Measurements from ENCODE around the gene KY.

Gene KY

DNA sequence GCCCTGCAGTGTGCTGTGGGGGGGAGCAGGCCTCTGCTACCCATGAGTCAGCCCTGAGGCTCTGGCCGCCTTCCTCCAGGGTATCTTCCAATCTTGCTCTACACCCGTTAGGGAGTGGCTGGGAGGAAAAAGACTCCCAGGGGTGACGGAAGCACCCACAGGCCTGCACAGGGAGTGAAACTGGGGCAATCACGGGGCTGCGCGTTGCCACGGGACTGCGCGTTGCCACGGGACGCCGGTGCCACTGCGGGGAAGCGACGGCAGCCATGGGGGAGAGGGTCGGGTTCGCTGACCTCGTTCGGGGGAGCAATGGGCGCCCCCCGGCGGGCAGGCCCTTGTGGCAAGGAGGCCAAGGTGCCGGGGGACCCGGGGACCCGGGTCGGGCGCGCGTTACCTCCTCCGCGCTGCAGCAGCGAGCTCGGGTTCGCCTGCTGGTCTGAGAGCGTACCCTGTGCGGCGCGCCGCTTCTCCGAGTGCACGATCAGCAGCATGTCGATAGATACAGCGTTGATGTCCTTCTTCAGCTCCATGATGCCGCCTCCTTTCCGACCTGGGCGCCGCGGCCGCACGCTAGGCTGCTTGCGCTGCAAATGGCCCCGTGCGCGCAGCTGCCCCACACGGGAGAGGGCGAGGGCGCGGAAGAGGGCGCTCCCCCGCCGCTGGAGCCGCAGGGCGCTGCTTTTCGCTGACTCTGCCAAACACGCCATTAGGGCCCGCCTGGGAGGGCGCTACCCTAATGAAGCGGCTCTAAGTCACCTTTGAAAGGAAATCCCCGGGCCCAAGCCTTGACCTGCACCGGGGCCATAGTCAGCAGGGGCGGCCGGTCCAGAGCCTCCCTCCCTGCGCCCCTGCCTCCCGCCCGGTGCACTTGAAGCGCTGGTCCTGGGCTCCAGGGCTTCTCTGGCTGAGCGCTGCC, at the start of gene KY:
Gene KY (minus strand): TSS at position 592 of the 916 bp plus-strand sequence. CDS start 62 bp downstream, at position 530.
- DNase-seq (ENCODE audit: low read depth): no peak
- peak within 1 kb of the TSS; percentile 52 for H3K4me3 ChIP-seq (ENCODE audit: low read depth, low read length)

- DNase-seq (ENCODE audit: low read depth): no peak
- no peak overlapping the region for H3K4me3 ChIP-seq (ENCODE audit: low read depth, low read length)
These were observed 48.9 kb upstream of the KY start for GRCh38 chr3:134699721-134700120.

DNA sequence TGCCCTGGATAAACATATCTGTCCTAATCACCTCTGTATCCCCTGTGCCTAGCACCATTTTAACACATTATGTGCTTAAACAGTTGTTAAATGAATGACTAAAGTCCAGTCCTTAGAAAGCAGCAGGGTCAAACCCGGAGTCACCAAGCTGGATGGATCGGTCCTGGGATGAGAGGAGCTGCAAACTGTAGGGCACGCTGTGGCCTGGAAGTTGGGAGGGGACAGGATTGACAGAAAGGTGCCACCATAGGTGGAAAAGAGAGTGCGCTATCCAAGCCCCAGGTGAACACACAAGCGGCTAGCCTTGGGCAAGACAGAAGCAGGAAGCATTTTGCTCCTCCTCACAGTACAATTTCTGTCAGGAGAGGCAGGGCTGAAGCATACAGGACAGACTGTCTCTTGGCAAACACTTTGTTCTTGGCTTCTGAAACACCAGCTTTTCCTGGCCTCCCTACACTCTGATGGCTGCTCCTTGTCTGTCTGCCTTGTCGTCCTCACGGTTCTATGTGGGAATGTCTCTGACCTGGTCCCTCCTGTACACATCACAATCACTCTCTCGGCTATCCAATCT, 48.4 kb upstream of the KY start:
- DNase-seq (ENCODE audit: low read depth): no peak
- H3K4me3 ChIP-seq (ENCODE audit: low read depth, low read length): no peak overlapping the region

DNA sequence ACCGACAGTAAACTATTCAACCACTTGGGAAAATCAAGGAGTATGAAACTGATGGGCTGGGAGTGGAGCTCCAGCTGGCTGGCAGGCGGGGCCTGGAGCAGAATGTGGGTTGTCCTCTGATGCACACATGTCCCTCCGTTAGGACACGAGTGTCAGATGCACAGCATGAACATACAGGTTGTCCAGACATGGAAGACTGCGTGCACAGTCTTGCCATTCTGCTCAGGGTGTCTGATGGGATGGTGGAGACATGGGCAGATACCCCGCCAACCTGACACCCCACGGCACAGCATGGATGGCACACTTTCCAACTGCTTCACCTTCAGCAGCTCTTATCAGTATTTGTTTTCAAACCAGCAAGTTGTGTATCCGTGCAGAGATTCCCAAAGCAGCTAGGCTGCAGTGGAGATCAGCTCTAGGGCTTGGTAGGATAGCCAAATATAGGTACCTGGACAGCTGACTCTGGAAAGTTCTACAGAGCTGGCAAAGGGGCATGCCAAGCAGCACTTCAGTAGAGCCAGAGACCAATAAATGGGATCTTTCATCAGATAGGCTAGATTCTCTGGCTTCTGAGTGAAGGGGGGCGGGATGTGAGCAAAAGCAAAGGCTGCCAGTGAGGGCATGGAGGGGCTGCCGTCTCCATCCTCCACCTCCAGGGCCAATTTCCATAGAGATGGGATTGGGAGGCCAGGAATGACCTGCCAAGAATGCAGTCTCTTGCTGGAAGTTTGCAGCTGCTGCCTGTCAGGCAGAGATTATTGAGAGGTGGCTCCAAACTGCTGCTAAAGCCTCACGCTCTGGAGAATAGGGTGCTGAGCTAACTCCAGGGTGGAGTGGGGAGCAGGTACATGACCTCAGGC, 47.2 kb upstream of the KY start:
- no peak overlapping the region for H3K4me3 ChIP-seq (ENCODE audit: low read depth, low read length)
- DNase-seq (ENCODE audit: low read depth): no peak

DNA sequence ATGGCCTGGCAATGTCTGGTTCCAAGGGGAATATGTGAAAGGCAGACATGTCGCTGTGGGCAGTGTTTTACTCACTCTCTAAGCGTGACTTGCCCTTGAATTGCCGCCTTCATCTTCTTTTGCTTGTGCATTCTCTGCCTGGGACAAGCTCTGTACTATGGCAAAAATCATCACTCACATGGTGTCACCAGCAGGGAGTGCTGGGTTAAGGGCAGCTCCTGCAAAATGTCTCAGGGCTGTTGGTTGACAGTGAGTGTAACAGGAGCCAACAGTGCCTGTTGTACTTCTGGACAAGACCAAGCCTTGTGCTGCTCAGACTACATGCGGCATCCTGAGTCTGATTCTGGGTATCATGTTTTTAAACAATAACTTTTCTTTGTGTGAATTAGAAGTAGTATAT, 45.3 kb upstream of the KY start:
- no peak overlapping the region for H3K4me3 ChIP-seq (ENCODE audit: low read depth, low read length)
- no peak for DNase-seq (ENCODE audit: low read depth)

DNA sequence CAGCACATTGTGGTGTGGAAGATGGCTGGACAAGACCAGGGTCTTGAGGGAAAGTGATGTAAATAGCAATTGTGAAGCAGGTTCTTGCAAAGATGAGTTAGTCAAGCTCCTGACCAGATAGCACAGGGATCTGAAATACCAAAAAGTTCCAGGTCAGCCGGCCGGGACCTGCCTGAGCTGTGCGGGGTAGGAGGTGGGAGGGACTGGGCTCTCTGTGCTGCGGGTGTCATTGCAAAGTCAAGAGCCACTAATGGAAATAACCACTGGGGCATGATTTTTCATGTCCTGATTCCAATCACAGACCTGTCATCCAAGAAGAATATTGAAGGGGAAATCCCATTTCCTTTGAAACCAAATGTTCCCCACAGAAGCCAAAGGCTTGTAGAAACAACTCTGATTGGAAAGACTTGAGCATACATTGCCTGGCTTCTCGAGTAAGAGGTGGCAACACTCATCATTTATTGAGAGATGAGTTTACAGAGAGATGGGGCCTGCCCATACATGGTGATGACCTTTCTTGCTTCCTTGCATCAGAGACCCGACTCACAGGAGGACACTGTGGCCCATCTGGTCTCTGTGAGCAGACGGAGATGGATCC, 44.2 kb upstream of the KY start:
- H3K4me3 ChIP-seq (ENCODE audit: low read depth, low read length): no peak overlapping the region
- DNase-seq (ENCODE audit: low read depth): no peak

- no peak for DNase-seq (ENCODE audit: low read depth)
- H3K4me3 ChIP-seq (ENCODE audit: low read depth, low read length): no peak overlapping the region
These were observed 43.6 kb upstream of the KY start for GRCh38 chr3:134694466-134694865.

- H3K4me3 ChIP-seq (ENCODE audit: low read depth, low read length): no peak overlapping the region
- DNase-seq (ENCODE audit: low read depth): no peak
These were observed 43.0 kb upstream of the KY start for GRCh38 chr3:134693804-134694203.

DNA sequence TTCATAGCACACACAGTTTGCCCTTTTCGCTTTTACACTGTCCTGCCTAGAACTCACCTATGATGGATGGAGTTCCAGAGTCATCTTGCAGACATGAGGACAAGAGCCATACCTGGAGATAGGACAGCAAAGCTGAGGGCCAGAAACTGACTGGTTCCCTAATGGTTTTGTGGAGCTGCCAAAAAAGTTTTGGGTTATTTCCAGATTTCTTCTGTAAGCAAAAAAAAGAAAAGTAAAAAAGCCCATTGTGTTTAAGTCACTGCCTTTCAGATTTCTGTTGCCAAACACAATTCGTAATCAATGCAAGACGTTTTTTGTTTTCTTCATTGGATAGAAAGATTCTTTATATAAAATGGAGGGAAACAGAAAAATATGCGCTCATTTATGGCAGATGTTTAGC, 42.4 kb upstream of the KY start:
- no peak overlapping the region for H3K4me3 ChIP-seq (ENCODE audit: low read depth, low read length)
- DNase-seq (ENCODE audit: low read depth): no peak

GRCh38 chr3:134690226-134690625, 39.4 kb upstream of the KY start:
- no peak for DNase-seq (ENCODE audit: low read depth)
- no peak overlapping the region for H3K4me3 ChIP-seq (ENCODE audit: low read depth, low read length)

GRCh38 chr3:134687642-134688041, 36.8 kb upstream of the KY start:
- DNase-seq (ENCODE audit: low read depth): no peak
- no peak overlapping the region for H3K4me3 ChIP-seq (ENCODE audit: low read depth, low read length)

GRCh38 chr3:134685929-134686802, 35.3 kb upstream of the KY start:
- no peak overlapping the region for H3K4me3 ChIP-seq (ENCODE audit: low read depth, low read length)
- peak; percentile 83 for DNase-seq (ENCODE audit: low read depth)

- no peak for DNase-seq (ENCODE audit: low read depth)
- H3K4me3 ChIP-seq (ENCODE audit: low read depth, low read length): no peak overlapping the region
These were observed 31.5 kb upstream of the KY start for GRCh38 chr3:134682196-134682880.

- H3K4me3 ChIP-seq (ENCODE audit: low read depth, low read length): no peak overlapping the region
- no peak for DNase-seq (ENCODE audit: low read depth)
These were observed 30.7 kb upstream of the KY start for GRCh38 chr3:134681522-134681900.

DNA sequence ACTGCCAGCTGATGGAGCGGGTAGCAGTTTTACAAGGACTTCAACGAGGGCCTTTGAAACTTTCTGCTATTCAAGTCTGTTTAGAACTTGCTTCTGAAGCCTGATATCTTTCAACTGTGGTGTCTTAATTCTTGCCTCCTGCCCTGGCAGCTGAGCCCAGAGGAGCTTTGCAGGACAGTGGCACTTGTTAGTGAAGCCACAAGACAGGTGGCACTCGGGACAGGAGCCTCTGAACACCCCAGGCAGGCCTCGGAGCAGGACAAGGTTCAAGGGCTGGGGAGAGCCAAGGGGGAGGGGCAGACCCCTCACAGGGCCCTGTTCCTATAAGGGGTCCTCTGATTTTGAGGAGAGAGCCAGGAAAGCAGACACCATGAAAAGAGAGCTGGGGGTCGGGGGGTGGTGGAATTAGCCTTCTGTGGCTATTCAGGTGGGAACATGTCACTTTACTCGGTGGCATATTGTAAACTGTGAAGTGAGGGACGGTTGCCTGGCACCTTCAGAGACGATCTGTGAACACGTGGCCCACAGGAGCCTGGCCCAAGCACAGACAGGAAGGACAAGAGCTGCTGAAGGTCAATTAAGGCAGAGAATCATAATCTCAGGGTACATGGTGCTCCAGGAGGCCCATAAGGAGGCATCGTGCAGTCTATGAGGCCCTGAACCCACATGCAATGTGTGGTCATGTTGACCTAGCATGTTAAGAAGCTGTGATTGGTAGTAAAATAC, 30.1 kb upstream of the KY start:
- no peak overlapping the region for H3K4me3 ChIP-seq (ENCODE audit: low read depth, low read length)
- DNase-seq (ENCODE audit: low read depth): no peak

DNA sequence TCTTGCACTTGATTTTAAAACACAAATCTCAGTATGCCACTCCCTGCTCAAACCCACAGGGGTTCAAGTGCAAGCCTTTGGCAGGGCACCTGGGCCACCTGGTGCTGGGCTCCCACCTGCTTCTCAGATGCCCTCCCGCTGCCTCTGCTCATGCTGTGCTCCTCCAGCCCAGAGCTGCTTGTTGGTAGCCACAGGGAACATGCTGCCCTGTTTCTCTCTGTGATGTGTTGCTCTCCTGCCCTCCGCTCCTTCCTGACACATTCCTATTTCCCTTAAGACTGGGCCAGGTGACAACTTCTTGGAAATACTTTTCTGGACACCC, 27.1 kb upstream of the KY start:
- H3K4me3 ChIP-seq (ENCODE audit: low read depth, low read length): no peak overlapping the region
- DNase-seq (ENCODE audit: low read depth): no peak

- no peak for DNase-seq (ENCODE audit: low read depth)
- no peak overlapping the region for H3K4me3 ChIP-seq (ENCODE audit: low read depth, low read length)
These were observed 26.6 kb upstream of the KY start for GRCh38 chr3:134677196-134677986.

All from skeletal muscle cell (primary cell).